ENCODE measurements around the gene STX16. TPM values are rescaled to one million over a fixed set of nuclear protein-coding genes. Genes with fewer than 3 reads are reported as not detected.

The STX16 gene
- total and polyA plus RNA-seq, 2 donors (not counting 1 experiment from before 2014, with no cell fraction given) = 39.3 to 64.9 TPM

DNA sequence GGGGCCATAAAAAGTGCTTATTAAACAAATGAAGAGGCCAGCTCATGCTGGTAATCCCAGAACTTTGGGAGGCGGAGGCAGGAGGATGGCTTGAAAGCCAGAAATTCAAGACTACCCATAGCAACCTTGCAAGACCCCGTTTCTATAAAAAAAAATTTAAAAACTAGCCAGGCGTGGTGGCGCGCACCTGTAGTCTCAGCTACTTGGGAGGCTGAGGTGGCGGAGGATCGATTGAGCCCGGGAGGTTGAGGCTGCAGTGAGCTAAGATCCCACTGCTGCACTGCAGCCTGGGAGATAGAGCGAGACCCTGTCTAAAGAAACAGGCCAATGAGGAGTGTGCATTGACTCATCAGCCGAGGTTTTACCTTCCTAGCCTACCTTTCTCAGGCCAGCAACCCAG lies 56.7 kb downstream of the STX16 start:
- H3K4me2 ChIP-seq (ENCODE audit: extremely low read depth, insufficient read depth, low read length) = no peak overlapping the region
- H3K27ac ChIP-seq (ENCODE audit: insufficient read depth, low read length) = no peak overlapping the region
- H4K20me1 ChIP-seq (ENCODE audit: control insufficient read depth, extremely low read depth, insufficient read depth, low read length) = no peaks in the 10 kb centered on the region
- no peak for DNase-seq (ENCODE audit: low read depth in 2 of 2)
- H3K4me3 ChIP-seq (replicated peaks in 1 of 4; ENCODE audit: control extremely low read depth in 1 of 4, insufficient read depth in 1 of 4, low read depth in 3 of 4, low read length in 4 of 4) = no peak overlapping the region
- H3K4me1 ChIP-seq (ENCODE audit: control insufficient read depth, extremely low read depth, insufficient read depth, low read length) = no peaks in the 10 kb centered on the region
- H3K79me2 ChIP-seq (ENCODE audit: control insufficient read depth, insufficient read depth, low read length) = no peaks in the 10 kb centered on the region
- no peak overlapping the region for H2AFZ ChIP-seq (ENCODE audit: low read length)
- no peak overlapping the region for H3K9ac ChIP-seq (ENCODE audit: insufficient read depth, low read length)
- H3K27me3 ChIP-seq (ENCODE audit: control insufficient read depth, insufficient read depth, low read length) = no peaks in the 10 kb centered on the region
- H3K36me3 ChIP-seq (ENCODE audit: control insufficient read depth, insufficient read depth, low read length) = peaks cover 4% of the 10 kb centered on the region
- H3K9me3 ChIP-seq (ENCODE audit: control insufficient read depth, insufficient read depth, low read depth, low read length) = no peaks in the 10 kb centered on the region
- TF ChIP-seq, protein P1, sequence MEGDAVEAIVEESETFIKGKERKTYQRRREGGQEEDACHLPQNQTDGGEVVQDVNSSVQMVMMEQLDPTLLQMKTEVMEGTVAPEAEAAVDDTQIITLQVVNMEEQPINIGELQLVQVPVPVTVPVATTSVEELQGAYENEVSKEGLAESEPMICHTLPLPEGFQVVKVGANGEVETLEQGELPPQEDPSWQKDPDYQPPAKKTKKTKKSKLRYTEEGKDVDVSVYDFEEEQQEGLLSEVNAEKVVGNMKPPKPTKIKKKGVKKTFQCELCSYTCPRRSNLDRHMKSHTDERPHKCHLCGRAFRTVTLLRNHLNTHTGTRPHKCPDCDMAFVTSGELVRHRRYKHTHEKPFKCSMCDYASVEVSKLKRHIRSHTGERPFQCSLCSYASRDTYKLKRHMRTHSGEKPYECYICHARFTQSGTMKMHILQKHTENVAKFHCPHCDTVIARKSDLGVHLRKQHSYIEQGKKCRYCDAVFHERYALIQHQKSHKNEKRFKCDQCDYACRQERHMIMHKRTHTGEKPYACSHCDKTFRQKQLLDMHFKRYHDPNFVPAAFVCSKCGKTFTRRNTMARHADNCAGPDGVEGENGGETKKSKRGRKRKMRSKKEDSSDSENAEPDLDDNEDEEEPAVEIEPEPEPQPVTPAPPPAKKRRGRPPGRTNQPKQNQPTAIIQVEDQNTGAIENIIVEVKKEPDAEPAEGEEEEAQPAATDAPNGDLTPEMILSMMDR (conservative IDR thresholded peaks at IDR 0.05 in 1 of 2, IDR thresholded peaks at IDR 0.05 in 1 of 2; ENCODE audit: low read depth in 1 of 2, low read length in 2 of 2) = no peak
- TF ChIP-seq EZH2 (IDR thresholded peaks at IDR 0.05; ENCODE audit: low read length, missing control alignments) = no peak

DNA sequence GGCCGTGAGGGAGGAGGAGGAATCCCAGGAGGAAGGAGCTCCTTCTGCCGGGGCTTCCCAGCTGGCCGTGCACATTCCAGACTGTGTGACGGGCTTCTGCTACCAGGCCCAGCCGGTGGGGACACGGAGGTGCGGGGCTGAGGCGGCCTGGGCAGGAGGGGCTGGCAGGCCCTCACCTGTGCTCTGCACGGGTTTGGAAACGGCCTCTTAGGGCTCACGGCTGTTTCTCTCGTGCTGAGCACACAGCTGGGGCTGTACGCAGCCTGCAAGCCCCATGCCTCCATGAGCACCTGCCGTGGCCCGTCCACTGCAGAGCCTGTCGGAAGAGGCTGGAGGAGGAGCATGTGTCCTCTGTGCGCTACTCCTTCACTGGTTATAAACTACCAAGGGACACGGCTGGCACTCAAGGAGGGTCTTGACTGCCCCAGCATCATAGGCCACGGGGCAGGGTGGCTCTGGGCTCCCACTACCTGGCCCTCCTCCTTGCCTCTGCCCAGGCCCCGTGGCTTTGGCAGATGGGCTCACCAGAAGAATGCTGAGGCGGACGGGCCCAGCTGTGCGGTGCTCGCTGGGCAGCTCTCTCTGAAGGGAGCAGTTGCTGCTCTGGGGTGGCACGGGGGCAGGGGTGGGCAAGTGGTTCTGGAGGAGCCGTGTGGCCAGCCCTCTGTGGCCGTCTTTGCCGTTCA lies 57.3 kb downstream of the STX16 start:
- Histone ChIP-seq H2AFZ (ENCODE audit: low read length) (no peak overlapping the region), H3K9me3 (ENCODE audit: control insufficient read depth, insufficient read depth, low read depth, low read length) (no peaks in the 10 kb centered on the region), H3K4me2 (ENCODE audit: extremely low read depth, insufficient read depth, low read length) (no peak overlapping the region), H3K4me1 (ENCODE audit: control insufficient read depth, extremely low read depth, insufficient read depth, low read length) (no peaks in the 10 kb centered on the region), H3K79me2 (ENCODE audit: control insufficient read depth, insufficient read depth, low read length) (no peaks in the 10 kb centered on the region), H3K27ac (ENCODE audit: insufficient read depth, low read length) (no peak overlapping the region), H3K4me3 (replicated peaks in 1 of 4; ENCODE audit: control extremely low read depth in 1 of 4, insufficient read depth in 1 of 4, low read depth in 3 of 4, low read length in 4 of 4) (no peak overlapping the region), H4K20me1 (ENCODE audit: control insufficient read depth, extremely low read depth, insufficient read depth, low read length) (no peaks in the 10 kb centered on the region), H3K36me3 (ENCODE audit: control insufficient read depth, insufficient read depth, low read length) (peaks cover 2% of the 10 kb centered on the region), H3K27me3 (ENCODE audit: control insufficient read depth, insufficient read depth, low read length) (no peaks in the 10 kb centered on the region), H3K9ac (ENCODE audit: insufficient read depth, low read length) (no peak overlapping the region)
- no peak for DNase-seq (ENCODE audit: low read depth in 2 of 2)
- TF ChIP-seq, protein P1 (conservative IDR thresholded peaks at IDR 0.05 in 1 of 2, IDR thresholded peaks at IDR 0.05 in 1 of 2; ENCODE audit: low read depth in 1 of 2, low read length in 2 of 2) = no peak
- no peak for TF ChIP-seq EZH2 (IDR thresholded peaks at IDR 0.05; ENCODE audit: low read length, missing control alignments)

DNA sequence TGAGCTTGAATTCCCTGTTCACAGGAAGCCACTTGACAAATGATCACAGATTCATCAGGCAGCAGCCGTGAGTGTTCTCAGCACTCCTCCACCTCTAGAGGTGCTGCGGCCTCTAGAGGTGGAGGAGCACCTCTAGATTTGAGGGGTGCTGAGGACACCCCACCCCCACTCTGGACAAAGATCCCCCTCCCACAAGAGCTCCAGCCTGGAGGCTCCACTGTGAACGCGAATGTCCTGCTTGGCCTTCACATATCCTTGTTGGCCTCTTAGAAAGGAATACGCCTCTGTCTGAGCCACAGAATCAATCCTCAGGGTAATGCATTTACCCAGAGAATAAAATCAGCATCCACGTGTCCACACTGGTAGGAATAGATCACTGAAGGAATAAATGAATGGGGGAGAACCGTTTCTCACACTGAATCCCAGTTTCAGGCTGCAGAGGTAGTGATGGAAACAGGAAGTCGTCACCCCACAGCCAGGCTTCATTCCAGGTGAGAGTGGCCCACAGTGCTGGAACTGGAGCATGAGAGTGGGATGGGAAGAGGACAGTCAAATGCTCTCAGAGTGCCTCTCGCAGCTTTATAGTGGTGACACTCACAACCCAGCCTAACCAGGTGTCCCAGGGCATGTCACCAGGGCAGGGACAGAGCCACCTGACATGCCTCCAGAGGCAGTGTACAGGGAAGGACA lies 58.1 kb downstream of the STX16 start:
- DNase-seq (ENCODE audit: low read depth in 2 of 2) = no peak

More for the DNA sequence above, 58.1 kb downstream of the STX16 start:
- Histone ChIP-seq H3K27me3 (ENCODE audit: control insufficient read depth, insufficient read depth, low read length) (no peaks in the 10 kb centered on the region), H3K79me2 (ENCODE audit: control insufficient read depth, insufficient read depth, low read length) (no peaks in the 10 kb centered on the region), H2AFZ (ENCODE audit: low read length) (no peak overlapping the region), H3K9ac (ENCODE audit: insufficient read depth, low read length) (no peak overlapping the region), H3K4me2 (ENCODE audit: extremely low read depth, insufficient read depth, low read length) (no peak overlapping the region), H4K20me1 (ENCODE audit: control insufficient read depth, extremely low read depth, insufficient read depth, low read length) (no peaks in the 10 kb centered on the region), H3K4me3 (replicated peaks in 1 of 4; ENCODE audit: control extremely low read depth in 1 of 4, insufficient read depth in 1 of 4, low read depth in 3 of 4, low read length in 4 of 4) (no peak overlapping the region), H3K27ac (ENCODE audit: insufficient read depth, low read length) (no peak overlapping the region), H3K9me3 (ENCODE audit: control insufficient read depth, insufficient read depth, low read depth, low read length) (no peaks in the 10 kb centered on the region), H3K4me1 (ENCODE audit: control insufficient read depth, extremely low read depth, insufficient read depth, low read length) (no peaks in the 10 kb centered on the region), H3K36me3 (ENCODE audit: control insufficient read depth, insufficient read depth, low read length) (no peaks in the 10 kb centered on the region)
- TF ChIP-seq, protein P1 (conservative IDR thresholded peaks at IDR 0.05 in 1 of 2, IDR thresholded peaks at IDR 0.05 in 1 of 2; ENCODE audit: low read depth in 1 of 2, low read length in 2 of 2) = no peak
- no peak for TF ChIP-seq EZH2 (IDR thresholded peaks at IDR 0.05; ENCODE audit: low read length, missing control alignments)
